Effector memory CD8-positive, alpha-beta T cell (primary cell): Measurements from ENCODE around the gene GPATCH8.
A peak's percentile ranks its signal among the peaks of the same experiment; 100 is the strongest.
"Not testable (repeated sequence)": the region's sequence is repeated elsewhere in the genome, so short reads cannot be mapped to it uniquely, and the experiment has no call there.

Source experiments
- ATAC-seq: fragments of 150-1000 bp; cut with Tn5 transposase; replicated peaks from 2 replicates; pipeline ENCODE4 v1.10.0; 2021; ENCODE audit warnings: mild to moderate bottlenecking, moderate library complexity
- DNase-seq, 3 experiments: peaks; one replicate each; pipeline ENCODE4 v3.0.0; 2021
- H3K27ac Mint-ChIP-seq, 2 donors: one replicate each; pipeline ENCODE4 v1.8.0; 2022; ENCODE audit warnings: mild to moderate bottlenecking in 2 of 2, mixed read lengths in 2 of 2, moderate library complexity in 2 of 2
- H3K27me3 Mint-ChIP-seq, 2 donors: one replicate each; pipeline ENCODE4 v1.8.0; 2022; ENCODE audit warnings: mixed read lengths in 2 of 2
- H3K36me3 Mint-ChIP-seq: one replicate; pipeline ENCODE4 v1.8.0; 2022; ENCODE audit warnings: mild to moderate bottlenecking, moderate library complexity, mixed read lengths; ENCODE audit not compliant: insufficient read depth
- H3K4me1 Mint-ChIP-seq, 2 donors: one replicate each; pipeline ENCODE4 v1.8.0; 2022; ENCODE audit warnings: low read depth in 2 of 2, mixed read lengths in 2 of 2
- H3K4me3 Mint-ChIP-seq, 2 donors: one replicate each; pipeline ENCODE4 v1.8.0; 2022; ENCODE audit warnings: mild to moderate bottlenecking in 2 of 2, mixed read lengths in 2 of 2, moderate library complexity in 2 of 2
- H3K9me3 Mint-ChIP-seq, 2 donors: one replicate each; pipeline ENCODE4 v1.8.0; 2022; ENCODE audit warnings: mixed read lengths in 2 of 2

The GPATCH8 gene

GRCh38 chr17:44537922-44538321 is 34.7 kb upstream of the GPATCH8 start:
- peaks cover 31 to 51% of the 10 kb centered on the region in 2 donors for H3K27me3 Mint-ChIP-seq
- DNase-seq, H3K36me3 Mint-ChIP-seq, H3K9me3 Mint-ChIP-seq, H3K27ac Mint-ChIP-seq, H3K4me3 Mint-ChIP-seq, ATAC-seq, H3K4me1 Mint-ChIP-seq: not testable (repeated sequence)

- Mint-ChIP-seq H3K27me3 (peaks cover 15 to 47% of the 10 kb centered on the region in 2 donors), H3K27ac (no peak overlapping the region), H3K36me3 (peaks cover 4% of the 10 kb centered on the region), H3K9me3 (no peaks in the 10 kb centered on the region), H3K4me1 (peaks cover 0 to 10% of the 10 kb centered on the region in 2 donors), H3K4me3 (no peak overlapping the region)
- DNase-seq (no peak), ATAC-seq (no peak)
These were observed 33.1 kb upstream of the GPATCH8 start for GRCh38 chr17:44536090-44536953.

GRCh38 chr17:44533533-44534246 is 30.5 kb upstream of the GPATCH8 start:
- Mint-ChIP-seq H3K4me1 (peaks cover 0 to 10% of the 10 kb centered on the region in 2 donors), H3K36me3 (no peaks in the 10 kb centered on the region), H3K9me3 (no peaks in the 10 kb centered on the region), H3K27ac (peak overlapping the region; percentile 30 to 59), H3K4me3 (peak overlapping the region; percentile 23 to 33), H3K27me3 (peaks cover under 1 to 27% of the 10 kb centered on the region in 2 donors)
- DNase-seq (peak; percentile 82 to 84 (median 83)), ATAC-seq (peak; percentile 96)

- H3K9me3 Mint-ChIP-seq = no peaks in the 10 kb centered on the region
- H3K4me1 Mint-ChIP-seq = peaks cover 0 to 10% of the 10 kb centered on the region in 2 donors
These were observed 27.8 kb upstream of the GPATCH8 start for GRCh38 chr17:44530896-44531418.

GRCh38 chr17:44529864-44530263 is 26.7 kb upstream of the GPATCH8 start:
- no peak for ATAC-seq
- Mint-ChIP-seq H3K4me3 (no peak overlapping the region), H3K36me3 (no peaks in the 10 kb centered on the region), H3K9me3 (no peaks in the 10 kb centered on the region), H3K4me1 (peaks cover 0 to 10% of the 10 kb centered on the region in 2 donors), H3K27me3 (peaks cover 14 to 44% of the 10 kb centered on the region in 2 donors), H3K27ac (no peak overlapping the region)
- DNase-seq = no peak

More at GRCh38 chr17:44530896-44531418, 27.8 kb upstream of the GPATCH8 start:
- DNase-seq (no peak), ATAC-seq (no peak)
- Mint-ChIP-seq H3K4me3 (no peak overlapping the region), H3K36me3 (no peaks in the 10 kb centered on the region), H3K27me3 (peaks cover 8 to 36% of the 10 kb centered on the region in 2 donors), H3K27ac (no peak overlapping the region)

GRCh38 chr17:44527954-44528353 is 24.7 kb upstream of the GPATCH8 start:
- Mint-ChIP-seq H3K36me3 (no peaks in the 10 kb centered on the region), H3K27ac (no peak overlapping the region), H3K4me1 (no peaks in the 10 kb centered on the region), H3K27me3 (peaks cover 20 to 55% of the 10 kb centered on the region in 2 donors), H3K4me3 (no peak overlapping the region), H3K9me3 (no peaks in the 10 kb centered on the region)
- DNase-seq = no peak
- ATAC-seq = no peak

- Mint-ChIP-seq H3K4me3 (no peak overlapping the region), H3K36me3 (no peaks in the 10 kb centered on the region), H3K27ac (no peak overlapping the region), H3K9me3 (no peaks in the 10 kb centered on the region), H3K4me1 (no peaks in the 10 kb centered on the region), H3K27me3 (peaks cover 20 to 51% of the 10 kb centered on the region in 2 donors)
- no peak for DNase-seq
- no peak for ATAC-seq
These were observed 23.9 kb upstream of the GPATCH8 start for GRCh38 chr17:44527102-44527501.

- H3K27me3 Mint-ChIP-seq = peaks cover 27 to 54% of the 10 kb centered on the region in 2 donors
- H3K4me3 Mint-ChIP-seq = no peak overlapping the region
- H3K27ac Mint-ChIP-seq = no peak overlapping the region
- H3K36me3 Mint-ChIP-seq = no peaks in the 10 kb centered on the region
- DNase-seq (no peak), ATAC-seq (no peak)
- H3K9me3 Mint-ChIP-seq = no peaks in the 10 kb centered on the region
- no peaks in the 10 kb centered on the region for H3K4me1 Mint-ChIP-seq
These were observed 20.4 kb upstream of the GPATCH8 start for GRCh38 chr17:44523672-44523972.

- H3K4me1 Mint-ChIP-seq = no peaks in the 10 kb centered on the region
- peaks cover 27 to 55% of the 10 kb centered on the region in 2 donors for H3K27me3 Mint-ChIP-seq
- no peaks in the 10 kb centered on the region for H3K36me3 Mint-ChIP-seq
- no peaks in the 10 kb centered on the region for H3K9me3 Mint-ChIP-seq
- no peak overlapping the region for H3K27ac Mint-ChIP-seq
- H3K4me3 Mint-ChIP-seq = no peak overlapping the region
- ATAC-seq (peak; percentile 43), DNase-seq (peak; percentile 26 to 34 (median 33))
These were observed 19.9 kb upstream of the GPATCH8 start for GRCh38 chr17:44522883-44523671.

- no peak overlapping the region for H3K27ac Mint-ChIP-seq
- DNase-seq (no peak), ATAC-seq (no peak)
- no peaks in the 10 kb centered on the region for H3K4me1 Mint-ChIP-seq
- no peak overlapping the region for H3K4me3 Mint-ChIP-seq
- no peaks in the 10 kb centered on the region for H3K36me3 Mint-ChIP-seq
- H3K27me3 Mint-ChIP-seq = peaks cover 15 to 49% of the 10 kb centered on the region in 2 donors
- no peaks in the 10 kb centered on the region for H3K9me3 Mint-ChIP-seq
These were observed 14.8 kb upstream of the GPATCH8 start for GRCh38 chr17:44518032-44518431.

GRCh38 chr17:44511241-44512134 is 8.3 kb upstream of the GPATCH8 start:
- not testable (repeated sequence) for H3K4me1 Mint-ChIP-seq, DNase-seq, H3K36me3 Mint-ChIP-seq, ATAC-seq, H3K27ac Mint-ChIP-seq, H3K9me3 Mint-ChIP-seq, H3K4me3 Mint-ChIP-seq
- H3K27me3 Mint-ChIP-seq = peaks cover 12 to 34% of the 10 kb centered on the region in 2 donors

- peaks cover 14% of the 10 kb centered on the region for H3K36me3 Mint-ChIP-seq
- not testable (repeated sequence) for H3K4me1 Mint-ChIP-seq, DNase-seq, H3K4me3 Mint-ChIP-seq, H3K9me3 Mint-ChIP-seq, H3K27ac Mint-ChIP-seq, ATAC-seq
- H3K27me3 Mint-ChIP-seq = peaks cover 12 to 31% of the 10 kb centered on the region in 2 donors
These were observed 3.9 kb upstream of the GPATCH8 start for GRCh38 chr17:44506939-44507604.
